Tibial nerve (tissue), 4 donors: Measurements from ENCODE around the gene TSTD2. TPM values are rescaled to one million over a fixed set of nuclear protein-coding genes. Genes with fewer than 3 reads are reported as not detected.

ENCODE experiments used
- DNase-seq, 2 donors: peaks; one replicate each; pipeline ENCODE4 v3.0.0-alpha.2; 2019; ENCODE audit warnings: low spot score in 2 of 2
- H3K27ac ChIP-seq, 4 donors: fragments of 200-600 bp; sonication (generic) in 3 of 4; one replicate each; pipeline ENCODE4 v1.5.1; 2017 to 2019; ENCODE audit warnings: mild to moderate bottlenecking in 1 of 4
- H3K27me3 ChIP-seq, 2 donors: fragments of 200-600 bp; sonication (generic) in 1 of 2; one replicate each; pipeline versions ENCODE4 v1.5.1 to v1.6.0; 2017 to 2019
- H3K36me3 ChIP-seq, 3 donors: fragments of 200-600 bp; sonication (generic); one replicate each; pipeline ENCODE4 v1.5.1; 2018 to 2019
- H3K4me1 ChIP-seq, 4 donors: fragments of 200-600 bp; sonication (generic) in 3 of 4; one replicate each; pipeline ENCODE4 v1.5.1; 2017 to 2019
- H3K4me3 ChIP-seq, 4 donors: fragments of 200-600 bp; sonication (generic) in 3 of 4; one replicate each; pipeline ENCODE4 v1.5.1; 2017 to 2019; ENCODE audit warnings: mild to moderate bottlenecking in 1 of 4, moderate library complexity in 1 of 4
- H3K9me3 ChIP-seq, 4 donors: fragments of 200-600 bp; sonication (generic) in 3 of 4; one replicate each; pipeline ENCODE4 v1.5.1; 2017 to 2019
- EP300 ChIP-seq, 2 donors: sonication (generic); formaldehyde crosslinking; IDR thresholded peaks; one replicate each; pipeline ENCODE4 v1.6.1; 2017; ENCODE audit warnings: antibody characterized with exemption in 2 of 2, mild to moderate bottlenecking in 1 of 2
- POLR2A ChIP-seq, 2 donors: fragments of 450-650 bp; IDR thresholded peaks; one replicate each; pipeline ENCODE4 v1.6.1; 2017; ENCODE audit warnings: antibody characterized with exemption in 2 of 2, mild to moderate bottlenecking in 2 of 2, moderate library complexity in 2 of 2
- WGBS, 2 donors: methylation state at CpG; one replicate each; pipeline ENCODE4 v1.1.5; 2018; 5-methylcytosine and 5-hydroxymethylcytosine counted together
- total RNA-seq, 4 donors: library from RNA; depleted of rRNA; stranded (reverse); fragments of >200 nt; gene quantifications; one replicate each; pipeline ENCODE4 v1.1.0, GENCODE V29; 2016
- TF ChIP-seq, protein P1 (sequence below), 5 experiments: fragments of 200-600 bp in 3 of 5; fragments of 450-650 bp in 2 of 5; sonication (generic) in 3 of 5; IDR thresholded peaks; one replicate each; pipeline ENCODE4 v1.5.1; 2016 to 2019; ENCODE audit warnings: antibody characterized with exemption in 5 of 5, mild to moderate bottlenecking in 3 of 5, moderate library complexity in 2 of 5

Gene TSTD2
- total RNA-seq, 4 donors from 2014 or later: 14.0 to 54.1 (median 23.6) TPM

DNA sequence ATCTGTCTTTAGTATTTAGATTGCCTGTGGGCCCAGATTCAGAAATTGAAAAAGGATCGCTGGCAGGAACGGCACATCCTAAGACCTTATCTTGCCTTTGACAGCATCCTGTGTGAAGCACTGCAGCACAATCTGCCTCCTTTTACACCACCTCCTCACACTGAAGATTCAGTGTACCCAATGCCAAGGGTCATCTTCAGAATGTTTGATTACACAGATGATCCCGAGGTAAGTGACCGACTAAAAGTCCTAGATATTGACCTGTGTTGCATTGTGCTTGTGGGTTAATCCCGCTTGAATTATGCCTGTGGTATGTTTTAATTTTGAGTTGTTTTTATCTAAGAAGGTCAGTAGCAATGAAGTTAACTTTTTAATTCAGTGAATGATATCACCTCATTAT lies 14.8 kb upstream of the TSTD2 start:
- DNase-seq: no peak
- no peaks in the 10 kb centered on the region for H3K9me3 ChIP-seq
- H3K4me1 ChIP-seq: no peaks in the 10 kb centered on the region
- TF ChIP-seq, protein P1, sequence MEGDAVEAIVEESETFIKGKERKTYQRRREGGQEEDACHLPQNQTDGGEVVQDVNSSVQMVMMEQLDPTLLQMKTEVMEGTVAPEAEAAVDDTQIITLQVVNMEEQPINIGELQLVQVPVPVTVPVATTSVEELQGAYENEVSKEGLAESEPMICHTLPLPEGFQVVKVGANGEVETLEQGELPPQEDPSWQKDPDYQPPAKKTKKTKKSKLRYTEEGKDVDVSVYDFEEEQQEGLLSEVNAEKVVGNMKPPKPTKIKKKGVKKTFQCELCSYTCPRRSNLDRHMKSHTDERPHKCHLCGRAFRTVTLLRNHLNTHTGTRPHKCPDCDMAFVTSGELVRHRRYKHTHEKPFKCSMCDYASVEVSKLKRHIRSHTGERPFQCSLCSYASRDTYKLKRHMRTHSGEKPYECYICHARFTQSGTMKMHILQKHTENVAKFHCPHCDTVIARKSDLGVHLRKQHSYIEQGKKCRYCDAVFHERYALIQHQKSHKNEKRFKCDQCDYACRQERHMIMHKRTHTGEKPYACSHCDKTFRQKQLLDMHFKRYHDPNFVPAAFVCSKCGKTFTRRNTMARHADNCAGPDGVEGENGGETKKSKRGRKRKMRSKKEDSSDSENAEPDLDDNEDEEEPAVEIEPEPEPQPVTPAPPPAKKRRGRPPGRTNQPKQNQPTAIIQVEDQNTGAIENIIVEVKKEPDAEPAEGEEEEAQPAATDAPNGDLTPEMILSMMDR (IDR thresholded peaks at IDR 0.05): no peak
- no peak for TF ChIP-seq EP300 (IDR thresholded peaks at IDR 0.05)
- TF ChIP-seq POLR2A (IDR thresholded peaks at IDR 0.05): no peak
- H3K27ac ChIP-seq: no peak overlapping the region
- no peak overlapping the region for H3K4me3 ChIP-seq
- H3K36me3 ChIP-seq: peaks cover 0 to 92% (median 0%) of the 10 kb centered on the region in 3 donors
- no peaks in the 10 kb centered on the region for H3K27me3 ChIP-seq
- 93 to 95% methylated on average over 5 of the region's 5 CpGs for WGBS, 2 donors

DNA sequence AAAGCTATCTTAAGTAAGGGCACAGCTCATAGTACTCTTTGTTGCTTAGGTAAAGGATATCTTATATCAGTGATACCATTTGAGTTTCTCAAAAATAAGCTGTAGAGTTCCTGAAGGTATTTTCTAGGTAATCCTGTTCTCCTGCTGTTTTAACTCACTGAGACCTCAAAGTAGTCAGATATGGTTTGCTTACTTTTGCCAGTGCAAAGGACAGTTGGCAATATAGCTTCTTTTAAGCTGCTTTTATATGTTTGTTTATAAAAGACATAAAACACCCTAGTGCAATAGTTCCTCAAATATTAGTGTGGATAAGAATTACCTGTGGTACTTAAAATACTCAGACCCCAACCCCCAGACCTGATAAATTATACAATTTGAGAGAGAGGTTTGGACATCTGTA lies 12.6 kb upstream of the TSTD2 start:
- TF ChIP-seq, protein P1 (IDR thresholded peaks at IDR 0.05): no peak
- no peak for TF ChIP-seq EP300 (IDR thresholded peaks at IDR 0.05)
- TF ChIP-seq POLR2A (IDR thresholded peaks at IDR 0.05): no peak
- no peak overlapping the region for H3K27ac ChIP-seq
- no peaks in the 10 kb centered on the region for H3K4me1 ChIP-seq
- no peak overlapping the region for H3K4me3 ChIP-seq
- DNase-seq: no peak
- H3K27me3 ChIP-seq: no peaks in the 10 kb centered on the region
- peaks cover 0 to 86% (median 0%) of the 10 kb centered on the region in 3 donors for H3K36me3 ChIP-seq
- H3K9me3 ChIP-seq: no peaks in the 10 kb centered on the region

DNA sequence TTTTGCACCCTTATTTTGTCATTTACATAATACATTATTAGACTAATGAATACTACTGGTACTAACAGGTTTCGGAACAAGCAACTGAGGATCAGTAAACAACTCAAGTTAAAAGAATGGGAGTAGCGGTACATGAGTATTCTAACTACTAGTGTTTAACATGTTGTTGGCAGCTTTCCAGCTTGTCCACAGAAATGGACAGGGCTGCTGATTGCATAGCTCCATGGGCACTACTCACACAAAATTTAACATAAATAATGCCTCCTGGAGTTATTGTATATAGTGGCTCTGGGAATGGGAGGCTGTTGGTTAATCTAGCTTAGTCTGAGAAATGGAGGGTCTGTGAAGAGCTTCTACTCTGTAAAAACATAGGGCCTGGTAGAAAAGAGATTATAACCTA lies 7.2 kb upstream of the TSTD2 start:
- H3K27me3 ChIP-seq: no peaks in the 10 kb centered on the region
- H3K36me3 ChIP-seq: peaks cover 0 to 36% (median 0%) of the 10 kb centered on the region in 3 donors
- H3K4me3 ChIP-seq: no peak overlapping the region
- TF ChIP-seq EP300 (IDR thresholded peaks at IDR 0.05) (no peak), POLR2A (IDR thresholded peaks at IDR 0.05) (no peak)
- TF ChIP-seq, protein P1 (IDR thresholded peaks at IDR 0.05): no peak
- peaks cover 0 to 38% (median 13%) of the 10 kb centered on the region in 4 donors for H3K4me1 ChIP-seq
- no peak for DNase-seq
- H3K27ac ChIP-seq: no peak overlapping the region
- no peaks in the 10 kb centered on the region for H3K9me3 ChIP-seq
- 76 to 81% methylated on average over 2 of the region's 2 CpGs for WGBS, 2 donors

DNA sequence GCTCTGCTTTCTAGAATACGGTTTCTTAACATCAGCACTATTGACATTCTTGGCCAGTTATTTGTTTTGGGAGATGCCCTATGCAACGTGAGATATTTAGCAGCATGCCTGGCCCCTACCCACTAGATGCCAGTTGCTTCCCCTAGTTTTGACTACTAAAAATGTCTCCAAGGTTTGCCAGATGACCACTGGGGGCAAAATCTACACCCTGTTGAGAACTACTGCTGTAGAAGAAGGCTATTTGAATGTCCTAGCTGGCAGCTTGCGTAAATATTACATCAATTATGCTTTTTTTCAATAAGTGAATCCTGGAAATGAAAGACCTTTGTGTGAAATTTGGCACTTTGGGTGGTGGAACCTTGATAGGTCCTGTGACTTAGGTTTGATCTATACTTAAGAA lies 5.5 kb upstream of the TSTD2 start:
- H3K36me3 ChIP-seq: peaks cover 0 to 20% (median 0%) of the 10 kb centered on the region in 3 donors
- TF ChIP-seq POLR2A (IDR thresholded peaks at IDR 0.05): no peak
- TF ChIP-seq, protein P1 (IDR thresholded peaks at IDR 0.05): no peak
- no peak for TF ChIP-seq EP300 (IDR thresholded peaks at IDR 0.05)
- 62% methylated on average over 3 of the region's 3 CpGs for WGBS, 2 donors
- H3K27me3 ChIP-seq: no peaks in the 10 kb centered on the region
- no peak for DNase-seq
- no peaks in the 10 kb centered on the region for H3K9me3 ChIP-seq
- no peak overlapping the region for H3K4me3 ChIP-seq
- H3K27ac ChIP-seq: no peak overlapping the region
- H3K4me1 ChIP-seq: peaks cover 4 to 50% (median 26%) of the 10 kb centered on the region in 4 donors

DNA sequence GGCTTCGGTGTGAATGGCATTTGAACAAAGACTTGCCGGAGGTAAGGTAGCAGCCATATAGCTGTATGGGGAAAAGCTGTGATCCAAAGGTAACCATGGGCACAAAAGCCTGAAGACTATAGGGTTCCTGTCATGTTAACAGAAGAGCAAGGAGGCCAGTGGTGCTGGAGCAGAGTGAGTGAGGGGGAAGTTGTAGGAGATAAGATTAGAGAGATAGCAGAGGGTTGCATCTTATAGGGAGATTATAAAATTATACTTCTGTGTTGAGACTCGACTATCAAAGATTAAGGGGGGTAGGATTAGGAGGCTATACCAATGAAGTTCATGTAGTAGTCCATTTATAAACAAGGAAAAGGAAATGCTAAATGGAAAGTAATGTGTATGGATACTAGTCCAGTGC lies 3.7 kb upstream of the TSTD2 start:
- 86 to 88% methylated on average over 3 of the region's 3 CpGs for WGBS, 2 donors
- peaks cover 4 to 54% (median 29%) of the 10 kb centered on the region in 4 donors for H3K4me1 ChIP-seq
- no peak for DNase-seq
- H3K36me3 ChIP-seq: peaks cover 0 to 5% (median 0%) of the 10 kb centered on the region in 3 donors
- TF ChIP-seq EP300 (IDR thresholded peaks at IDR 0.05): no peak
- no peak for TF ChIP-seq POLR2A (IDR thresholded peaks at IDR 0.05)
- TF ChIP-seq, protein P1 (IDR thresholded peaks at IDR 0.05): no peak
- H3K9me3 ChIP-seq: no peaks in the 10 kb centered on the region
- no peaks in the 10 kb centered on the region for H3K27me3 ChIP-seq
- H3K4me3 ChIP-seq: no peak overlapping the region
- H3K27ac ChIP-seq: no peak overlapping the region
